Measurements from ENCODE around the gene EIF6. TPM values are rescaled to one million over a fixed set of nuclear protein-coding genes. Genes with fewer than 3 reads are reported as not detected.

Gene EIF6
- total and polyA plus RNA-seq, 9 of the 15 experiments (the other 6 are each of a cell fraction or from before 2014, with no cell fraction given): 165 to 832 (median 229) TPM

DNA sequence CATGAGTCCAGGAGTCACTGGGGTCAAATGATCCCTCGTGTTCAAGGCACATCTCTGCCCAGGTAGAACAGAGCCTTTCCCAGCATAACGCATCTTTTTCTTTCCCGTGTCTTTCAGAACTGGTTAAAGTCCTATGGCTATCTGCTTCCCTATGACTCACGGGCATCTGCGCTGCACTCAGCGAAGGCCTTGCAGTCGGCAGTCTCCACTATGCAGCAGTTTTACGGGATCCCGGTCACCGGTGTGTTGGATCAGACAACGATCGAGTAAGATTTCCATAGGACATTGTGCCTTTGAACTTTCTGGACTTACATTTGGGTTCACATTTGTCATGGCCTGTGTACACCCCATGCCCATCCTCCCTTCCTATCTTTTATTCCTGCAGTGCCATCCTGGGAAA, 37.8 kb downstream of the EIF6 start:
- Histone ChIP-seq H3K27ac (ENCODE audit: extremely low read depth, low read depth, low read length) (no peak overlapping the region), H2AFZ (ENCODE audit: low read depth, low read length) (no peak overlapping the region), H3K9me1 (ENCODE audit: control insufficient read depth, insufficient read depth, low read length) (no peaks in the 10 kb centered on the region), H3K4me3 (no peak overlapping the region), H4K20me1 (replicated peaks; ENCODE audit: control insufficient read depth, insufficient read depth, low read length) (peaks cover 3% of the 10 kb centered on the region; the same call in 1 of the 2 replicates), H3K9me3 (replicated peaks; ENCODE audit: control insufficient read depth, insufficient read depth, low read depth, low read length) (no peaks in the 10 kb centered on the region), H3K27me3 (ENCODE audit: control insufficient read depth in 2 of 2, insufficient read depth in 2 of 2, low read length in 2 of 2) (peaks cover 14 to 39% of the 10 kb centered on the region in 2 experiments; a peak in 4 of 5 replicates), H3K4me2 (ENCODE audit: insufficient read depth, low read length) (no peak overlapping the region), H3K36me3 (ENCODE audit: control insufficient read depth, insufficient read depth, low read length) (no peaks in the 10 kb centered on the region), H3K9ac (ENCODE audit: insufficient read depth in 1 of 2, low read depth in 2 of 2, low read length in 2 of 2) (no peak overlapping the region), H3K79me2 (ENCODE audit: control insufficient read depth, insufficient read depth, low read length) (no peaks in the 10 kb centered on the region), H3K4me1 (replicated peaks in 1 of 2; ENCODE audit: control insufficient read depth in 2 of 2, insufficient read depth in 2 of 2, low read length in 2 of 2) (peaks cover 0 to 2% of the 10 kb centered on the region in 2 experiments; a peak in 2 of 5 replicates)
- in situ Hi-C loops (cut with MboI): loop anchor here (10.0 kb wide), 1 partner anchor 392 kb away; no protein-coding TSS in a partner anchor
- intact Hi-C loops (cut with micrococcal nuclease): no loop called here
- no peak for TF ChIP-seq CC2D1A (IDR thresholded peaks at IDR 0.05)
- no peak for TF ChIP-seq XRCC5 (IDR thresholded peaks at IDR 0.05; ENCODE audit: low read depth, low read length)
- TF ChIP-seq, protein P1, sequence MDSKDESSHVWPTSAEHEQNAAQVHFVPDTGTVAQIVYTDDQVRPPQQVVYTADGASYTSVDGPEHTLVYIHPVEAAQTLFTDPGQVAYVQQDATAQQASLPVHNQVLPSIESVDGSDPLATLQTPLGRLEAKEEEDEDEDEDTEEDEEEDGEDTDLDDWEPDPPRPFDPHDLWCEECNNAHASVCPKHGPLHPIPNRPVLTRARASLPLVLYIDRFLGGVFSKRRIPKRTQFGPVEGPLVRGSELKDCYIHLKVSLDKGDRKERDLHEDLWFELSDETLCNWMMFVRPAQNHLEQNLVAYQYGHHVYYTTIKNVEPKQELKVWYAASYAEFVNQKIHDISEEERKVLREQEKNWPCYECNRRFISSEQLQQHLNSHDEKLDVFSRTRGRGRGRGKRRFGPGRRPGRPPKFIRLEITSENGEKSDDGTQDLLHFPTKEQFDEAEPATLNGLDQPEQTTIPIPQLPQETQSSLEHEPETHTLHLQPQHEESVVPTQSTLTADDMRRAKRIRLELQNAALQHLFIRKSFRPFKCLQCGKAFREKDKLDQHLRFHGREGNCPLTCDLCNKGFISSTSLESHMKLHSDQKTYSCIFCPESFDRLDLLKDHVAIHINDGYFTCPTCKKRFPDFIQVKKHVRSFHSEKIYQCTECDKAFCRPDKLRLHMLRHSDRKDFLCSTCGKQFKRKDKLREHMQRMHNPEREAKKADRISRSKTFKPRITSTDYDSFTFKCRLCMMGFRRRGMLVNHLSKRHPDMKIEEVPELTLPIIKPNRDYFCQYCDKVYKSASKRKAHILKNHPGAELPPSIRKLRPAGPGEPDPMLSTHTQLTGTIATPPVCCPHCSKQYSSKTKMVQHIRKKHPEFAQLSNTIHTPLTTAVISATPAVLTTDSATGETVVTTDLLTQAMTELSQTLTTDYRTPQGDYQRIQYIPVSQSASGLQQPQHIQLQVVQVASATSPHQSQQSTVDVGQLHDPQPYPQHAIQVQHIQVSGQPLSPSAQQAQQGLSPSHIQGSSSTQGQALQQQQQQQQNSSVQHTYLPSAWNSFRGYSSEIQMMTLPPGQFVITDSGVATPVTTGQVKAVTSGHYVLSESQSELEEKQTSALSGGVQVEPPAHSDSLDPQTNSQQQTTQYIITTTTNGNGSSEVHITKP (IDR thresholded peaks at IDR 0.05; ENCODE audit: partially characterized antibody): no peak
- 11% methylated on average over 12 of the region's 12 CpGs for WGBS (ENCODE audit: insufficient coverage, low coverage, missing lambda C conversion rate)
- no peak for DNase-seq (ENCODE audit: extremely low read depth in 1 of 4, low spot score in 3 of 4)
- ChIA-PET CTCF (ENCODE audit: low intra/inter-chr PET ratio) (no interaction called here), POLR2A (interaction anchor here (0.7 kb wide), 1 partner anchor 38 kb away, joined by 3 read pairs; the partner anchor contains the start of gene EIF6)
- FAIRE-seq: no peak
- no peak; the same call in 2 of the 3 replicates for ATAC-seq
- no TSS peak for BruUV-seq (replicated peaks)

Data from K562 (cell line).